NB4 (cell line): ENCODE results near the gene ADAM20.

Source experiments
- DNase-seq: peaks from one replicate; pipeline ENCODE4 v3.0.0; 2010; ENCODE audit warnings: low read depth
- H3K4me3 ChIP-seq: one replicate; pipeline ENCODE4 v1.5.1; 2011; ENCODE audit warnings: mild to moderate bottlenecking, low read depth, low read length, moderate library complexity
- CTCF ChIP-seq: IDR thresholded peaks from one replicate; pipeline ENCODE4 v1.5.1; 2012; ENCODE audit warnings: low read depth, low read length
- MAX ChIP-seq: IDR thresholded peaks from 2 replicates; pipeline ENCODE4 v1.6.1; 2011; ENCODE audit warnings: low read depth, low read length
- MYC ChIP-seq: IDR thresholded peaks from 2 replicates; pipeline ENCODE4 v1.6.1; 2011; ENCODE audit warnings: low read depth, low read length
- POLR2A ChIP-seq: IDR thresholded peaks from 2 replicates; pipeline ENCODE4 v1.6.1; 2011; ENCODE audit warnings: mild to moderate bottlenecking; ENCODE audit not compliant: insufficient read length; ENCODE audit errors: extremely low read depth

The ADAM20 gene

GRCh38 chr14:70473825-70474224 is 61.0 kb downstream of the ADAM20 start:
- no peak overlapping the region for H3K4me3 ChIP-seq
- no peak for DNase-seq
- TF ChIP-seq CTCF (no peak), POLR2A (no peak), MYC (no peak), MAX (no peak)
